ENCODE data around the gene ULBP2.
"Not testable (repeated sequence)": the region's sequence is repeated elsewhere in the genome, so short reads cannot be mapped to it uniquely, and the experiment has no call there.

Gene ULBP2

DNA sequence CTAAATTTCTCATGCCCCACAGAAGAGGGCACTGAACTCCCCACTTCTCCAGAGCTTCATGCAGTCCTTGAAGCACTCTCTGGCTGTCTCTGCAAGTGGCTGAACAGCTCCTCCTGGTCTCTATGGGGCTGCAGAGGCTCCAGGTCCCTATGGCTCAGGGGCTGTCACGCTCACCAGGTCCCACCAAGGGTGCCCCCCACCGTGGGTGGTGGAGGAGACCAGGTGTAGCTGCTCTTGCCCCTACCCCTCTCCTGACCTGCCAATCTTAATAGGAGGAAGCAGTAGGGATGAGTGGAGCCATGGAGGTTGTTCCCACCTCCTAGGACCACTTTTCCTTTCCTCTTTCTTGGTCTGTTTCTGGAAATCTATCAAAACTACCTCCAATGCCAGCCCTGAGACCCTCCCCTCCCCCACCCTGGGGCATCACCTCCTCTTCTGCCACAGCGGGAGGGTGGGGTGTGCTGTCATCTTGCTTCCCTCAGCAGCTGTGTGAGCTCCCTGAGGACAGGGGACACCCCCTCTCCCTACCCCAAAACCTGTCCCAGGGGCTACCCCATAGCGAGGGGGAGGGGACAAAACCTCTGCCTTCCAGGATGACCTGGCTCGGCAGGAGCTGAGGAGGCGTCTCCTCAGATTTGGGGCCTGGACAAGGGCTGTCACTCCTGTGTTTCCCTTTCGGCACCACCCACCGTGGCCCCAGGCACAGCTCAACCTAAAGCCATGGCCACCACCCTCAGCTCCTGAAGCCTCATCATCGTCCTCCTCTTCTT, 31.9 kb upstream of the ULBP2 start:
- DNase-seq = no peak

- no peak for DNase-seq
Measured at GRCh38 chr6:149910721-149911151, 31.1 kb upstream of the ULBP2 start.

DNA sequence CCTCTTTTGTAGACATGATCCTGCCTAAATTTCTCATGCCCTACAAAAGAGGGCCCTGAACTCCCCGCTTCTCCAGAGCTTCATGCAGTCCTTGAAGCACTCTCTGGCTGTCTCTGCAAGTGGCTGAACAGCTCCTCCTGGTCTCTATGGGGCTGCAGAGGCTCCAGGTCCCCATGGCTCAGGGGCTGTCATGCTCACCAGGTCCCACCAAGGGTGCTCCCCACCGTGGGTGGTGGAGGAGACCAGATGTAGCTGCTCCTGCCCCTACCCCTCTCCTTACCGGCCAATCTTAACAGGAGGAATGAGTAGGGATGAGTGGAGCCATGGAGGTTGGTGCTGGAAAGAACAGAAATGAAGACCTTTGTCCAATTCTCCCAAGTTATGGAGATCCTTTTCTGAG, 29.1 kb upstream of the ULBP2 start:
- DNase-seq = not testable (repeated sequence)

- no peak for DNase-seq
Measured at GRCh38 chr6:149913085-149913484, 28.7 kb upstream of the ULBP2 start.

- no peak for DNase-seq
Measured at GRCh38 chr6:149913540-149914240, 28.1 kb upstream of the ULBP2 start.

DNA sequence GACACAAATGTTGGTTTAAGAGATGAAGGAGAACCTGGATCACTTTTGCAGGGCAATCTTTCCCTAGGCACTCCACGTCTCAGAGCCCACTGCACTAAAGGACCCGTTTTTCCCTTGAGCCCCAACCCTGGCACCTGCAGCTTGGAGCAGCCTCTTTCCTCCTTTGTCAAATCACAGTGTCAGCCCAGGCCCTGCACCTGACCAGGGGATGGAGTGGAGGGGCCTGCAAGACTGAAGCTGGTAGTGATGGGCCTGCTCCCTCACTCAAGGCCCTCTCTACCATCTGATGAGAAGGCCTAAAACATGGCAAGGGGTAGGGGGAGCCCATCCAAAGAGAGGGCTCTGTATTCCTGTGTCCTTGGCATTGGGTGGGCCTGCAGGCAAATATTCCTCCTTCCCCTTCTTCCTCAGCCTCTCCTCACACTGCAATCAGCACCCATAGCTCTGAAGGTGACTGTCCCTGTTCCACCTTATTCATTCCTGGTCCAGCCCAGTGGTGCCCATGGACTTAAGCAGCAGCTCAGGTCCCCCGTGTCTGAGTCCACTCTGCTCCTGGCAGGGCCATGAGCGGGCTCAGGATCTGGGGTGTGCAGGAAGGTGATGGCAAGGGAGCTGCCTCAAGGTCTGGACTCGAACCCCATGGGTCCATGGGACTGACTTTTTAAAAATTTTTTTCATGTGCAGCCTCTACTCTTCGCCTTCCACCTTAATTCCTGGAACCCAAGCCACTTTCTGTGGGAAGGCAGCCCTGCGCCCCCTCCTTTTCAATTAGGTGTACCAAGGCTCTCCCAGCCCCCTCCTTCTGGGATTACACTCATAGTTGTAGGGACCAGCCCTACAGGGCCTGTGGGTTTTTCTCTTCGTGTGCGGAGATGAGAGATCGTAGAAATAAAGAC, 25.6 kb upstream of the ULBP2 start:
- DNase-seq = no peak

GRCh38 chr6:149917679-149918078, 24.1 kb upstream of the ULBP2 start:
- DNase-seq = no peak

DNA sequence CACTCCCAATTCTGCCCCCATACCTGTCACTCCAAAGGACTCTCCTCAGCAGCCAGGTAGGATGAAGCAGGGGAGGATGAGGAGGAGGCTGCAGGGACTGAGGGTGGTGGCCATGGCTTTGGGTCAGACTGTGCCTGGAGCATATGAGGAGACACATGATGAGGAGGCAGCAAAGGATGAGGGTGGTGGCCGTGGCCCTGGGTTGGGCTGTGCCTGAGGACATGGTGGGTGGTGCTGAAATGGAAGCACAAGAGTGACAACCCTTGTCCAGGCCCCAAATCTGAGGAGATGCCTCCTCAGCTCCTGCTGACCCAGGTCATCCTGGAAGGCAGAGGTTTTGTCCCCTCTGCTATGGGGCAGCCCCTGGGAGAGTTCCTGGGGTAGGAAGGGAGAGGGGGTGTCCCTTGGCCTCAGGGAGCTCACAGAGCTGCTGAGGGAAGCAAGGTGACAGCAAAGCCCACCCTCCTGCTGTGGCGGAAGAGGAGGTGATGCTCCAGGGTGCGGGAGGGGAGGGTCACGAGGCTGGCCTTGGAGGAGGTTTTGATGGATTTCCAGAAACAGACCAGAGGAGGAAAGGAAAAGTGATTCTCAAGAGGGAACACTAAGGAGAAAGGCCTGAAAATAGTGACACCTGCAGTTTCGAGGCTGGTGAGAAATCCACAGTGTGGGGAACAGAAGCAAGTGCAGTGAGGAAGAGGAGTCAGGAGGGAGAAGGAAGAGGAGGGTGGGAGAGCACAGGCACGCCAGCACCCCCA, 23.5 kb upstream of the ULBP2 start:
- DNase-seq = no peak

- DNase-seq = not testable (repeated sequence)
Measured at GRCh38 chr6:149919126-149919833, 22.5 kb upstream of the ULBP2 start.

DNA sequence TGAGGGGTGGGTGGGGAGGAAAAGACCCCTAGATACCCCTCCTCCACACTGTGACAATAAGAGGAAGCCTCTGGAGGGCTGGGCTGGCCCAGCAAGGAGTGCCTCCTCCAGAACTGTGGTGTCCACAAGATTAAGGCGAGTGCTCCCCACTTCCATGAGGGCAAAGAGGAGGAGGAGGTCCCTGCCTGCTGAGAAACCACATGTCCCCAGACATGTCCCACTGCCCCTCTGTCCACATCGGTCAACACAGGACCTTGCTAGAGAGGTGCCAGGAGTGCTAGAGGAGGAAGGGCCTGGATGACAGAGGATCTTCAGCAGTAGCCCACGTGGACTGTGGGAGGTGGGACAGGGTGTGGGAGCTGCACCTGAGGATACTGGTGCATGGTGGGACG, 22.0 kb upstream of the ULBP2 start:
- no peak for DNase-seq

DNA sequence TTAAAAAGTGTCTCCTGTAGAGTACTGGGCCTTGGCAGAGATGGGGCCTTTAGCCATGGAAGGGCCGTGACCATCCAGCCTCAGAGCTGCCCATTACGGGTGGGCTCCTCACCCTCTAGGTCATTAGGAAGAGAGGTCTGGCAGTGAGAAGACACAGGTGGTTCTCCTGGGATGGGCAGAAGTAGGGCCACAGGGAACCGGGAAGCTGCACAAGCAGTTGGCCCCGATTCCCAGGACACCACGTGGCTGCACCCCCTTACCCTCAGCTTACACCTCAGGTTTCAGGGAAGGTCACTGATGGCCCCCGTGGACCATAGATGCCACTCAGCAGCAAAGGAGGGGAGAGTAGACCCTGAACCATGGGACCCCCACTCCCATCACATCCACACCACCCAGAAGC, 20.5 kb upstream of the ULBP2 start:
- DNase-seq = no peak

- DNase-seq = not testable (repeated sequence)
Measured at GRCh38 chr6:149922091-149922490, 19.7 kb upstream of the ULBP2 start.

DNA sequence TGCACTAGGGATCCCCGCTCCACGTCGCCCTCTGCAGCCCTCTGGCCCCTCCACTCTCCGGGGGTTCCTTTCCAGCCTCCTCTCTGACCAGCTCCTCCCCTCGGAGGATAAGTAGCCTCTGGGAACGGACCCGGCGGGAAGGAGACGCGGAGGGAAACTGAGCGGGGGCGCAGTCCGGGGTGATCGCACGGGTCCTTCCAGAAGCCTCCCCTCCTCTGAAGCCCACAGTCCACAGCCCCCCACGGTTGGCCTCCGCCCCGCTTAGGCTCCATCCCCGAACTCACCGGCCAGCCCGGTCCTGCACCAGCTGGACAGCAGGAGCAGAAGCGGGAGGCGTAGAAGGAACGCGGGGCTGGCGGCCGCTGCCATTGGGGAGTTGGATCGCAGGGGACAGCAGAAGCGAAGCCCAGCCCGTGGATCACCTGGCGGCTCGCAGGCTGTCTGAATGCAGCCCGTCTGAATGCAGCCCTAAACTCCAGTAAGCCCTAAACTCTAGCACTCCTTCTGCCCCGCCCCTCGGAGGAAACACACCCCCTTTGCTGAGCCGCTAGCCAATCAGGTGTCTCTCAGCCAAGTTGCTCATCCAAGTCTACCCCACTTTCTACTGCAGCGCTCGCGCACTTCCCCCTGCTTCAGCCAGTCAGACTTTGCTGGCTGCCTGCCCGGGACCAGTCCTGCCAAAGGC, 19.0 kb upstream of the ULBP2 start, which contains the start of gene RAET1G:
RAET1G (minus strand) TSS at position 480 of the 685 bp plus-strand sequence; CDS start at position 369, 111 bp downstream.
- peak; percentile 82 for DNase-seq

DNA sequence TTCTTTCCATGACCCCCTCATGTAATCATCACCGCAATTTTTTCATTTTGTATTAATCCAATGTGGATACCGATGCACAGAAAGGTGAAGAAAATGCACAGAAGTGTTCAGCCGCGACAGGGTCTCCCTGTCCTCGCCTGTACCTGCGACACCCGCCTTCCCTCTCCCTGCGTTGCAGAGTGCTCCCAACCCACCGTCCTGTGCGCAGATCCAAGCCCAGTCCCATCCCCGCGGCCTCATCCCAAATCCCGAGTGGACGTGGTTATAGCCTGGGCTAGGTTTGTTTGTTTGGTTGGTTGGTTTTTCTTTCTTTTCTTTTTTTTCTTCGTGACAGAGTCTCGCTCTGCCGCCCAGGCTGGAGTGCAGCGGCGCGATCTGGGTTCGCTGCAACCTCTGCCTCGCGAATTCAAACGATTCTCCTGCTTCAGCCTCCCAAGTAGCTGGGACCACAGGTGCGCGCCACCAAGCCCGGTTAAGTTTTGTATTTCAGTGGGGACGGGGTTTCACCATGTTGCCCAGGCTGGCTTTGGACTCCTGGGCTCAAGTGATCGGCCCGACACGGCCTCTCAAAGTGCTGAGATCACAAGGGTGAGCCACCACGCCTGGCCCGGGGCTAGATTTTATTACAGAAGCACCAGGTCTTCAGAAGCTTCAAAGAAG, 18.4 kb upstream of the ULBP2 start:
- DNase-seq = no peak

DNA sequence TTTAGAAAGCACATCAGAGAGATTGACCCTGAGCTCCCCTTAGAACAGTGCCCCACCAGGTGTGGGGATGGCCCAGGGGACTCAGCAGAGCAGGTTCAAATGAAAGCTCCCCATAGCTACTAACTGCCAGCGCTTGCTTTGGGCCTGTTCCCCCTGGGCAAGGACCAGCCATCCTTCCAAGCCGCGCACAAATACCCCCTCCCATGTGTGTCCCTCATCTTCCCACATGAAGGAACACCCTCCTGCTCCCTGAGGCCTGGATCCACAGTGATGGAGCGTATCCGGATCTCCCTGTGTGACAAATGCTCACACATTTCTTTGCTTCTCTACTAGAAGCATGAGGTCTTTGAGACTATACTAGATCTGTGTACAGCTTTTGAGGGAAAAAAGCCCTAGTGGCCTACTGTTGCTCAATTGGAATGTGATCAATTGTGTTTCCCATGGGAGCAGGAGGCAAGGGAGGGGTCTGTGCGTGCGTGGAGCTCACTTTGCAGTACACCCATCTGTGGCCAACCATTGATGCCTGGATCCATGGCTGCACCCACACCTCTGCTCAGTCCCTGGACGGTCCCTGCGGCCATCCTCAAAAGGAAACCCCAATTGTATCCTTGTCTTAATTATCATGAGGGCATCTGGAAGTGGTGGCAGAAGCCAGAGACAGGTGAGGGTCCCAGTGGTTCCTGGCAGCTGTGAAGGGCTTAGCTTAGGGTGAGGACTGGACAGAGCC, 17.4 kb upstream of the ULBP2 start:
- DNase-seq = no peak

GRCh38 chr6:149924933-149925252, 16.9 kb upstream of the ULBP2 start:
- DNase-seq = no peak

DNA sequence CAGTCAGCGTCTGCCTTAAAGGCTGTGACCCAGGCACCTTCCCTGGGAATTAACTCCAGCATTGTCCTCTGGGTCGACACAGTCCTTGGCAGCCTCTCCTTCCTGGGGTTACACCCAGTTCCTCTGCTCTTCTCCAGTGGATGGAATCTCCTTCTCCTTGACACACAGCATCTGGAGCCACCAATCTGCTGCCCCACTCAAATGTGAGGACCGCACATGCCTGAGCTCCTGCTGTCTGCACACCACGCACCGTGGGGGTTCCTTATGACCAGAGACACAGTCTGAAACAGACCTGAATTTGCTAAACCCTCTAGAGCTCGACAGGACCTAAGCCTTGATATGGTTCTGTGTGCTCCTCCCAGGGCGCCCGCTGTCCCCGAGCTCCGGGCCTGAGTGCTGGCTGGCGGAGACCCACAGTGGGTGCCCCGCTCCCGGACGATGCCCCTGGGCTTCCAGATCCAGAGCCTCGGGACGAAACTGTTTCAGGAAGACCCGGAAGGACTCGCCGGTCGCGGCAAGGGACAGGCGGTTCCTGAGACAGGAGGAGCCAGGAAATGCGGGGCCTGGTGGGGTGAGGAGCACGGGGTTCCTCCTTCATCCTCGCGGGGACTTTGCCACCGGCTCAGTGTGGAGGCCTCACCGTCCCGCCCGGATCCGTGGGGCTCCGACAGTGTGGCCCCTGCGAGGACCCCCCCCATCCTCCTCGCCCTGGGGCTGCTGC, 16.4 kb upstream of the ULBP2 start:
- DNase-seq = peak; percentile 54

DNA sequence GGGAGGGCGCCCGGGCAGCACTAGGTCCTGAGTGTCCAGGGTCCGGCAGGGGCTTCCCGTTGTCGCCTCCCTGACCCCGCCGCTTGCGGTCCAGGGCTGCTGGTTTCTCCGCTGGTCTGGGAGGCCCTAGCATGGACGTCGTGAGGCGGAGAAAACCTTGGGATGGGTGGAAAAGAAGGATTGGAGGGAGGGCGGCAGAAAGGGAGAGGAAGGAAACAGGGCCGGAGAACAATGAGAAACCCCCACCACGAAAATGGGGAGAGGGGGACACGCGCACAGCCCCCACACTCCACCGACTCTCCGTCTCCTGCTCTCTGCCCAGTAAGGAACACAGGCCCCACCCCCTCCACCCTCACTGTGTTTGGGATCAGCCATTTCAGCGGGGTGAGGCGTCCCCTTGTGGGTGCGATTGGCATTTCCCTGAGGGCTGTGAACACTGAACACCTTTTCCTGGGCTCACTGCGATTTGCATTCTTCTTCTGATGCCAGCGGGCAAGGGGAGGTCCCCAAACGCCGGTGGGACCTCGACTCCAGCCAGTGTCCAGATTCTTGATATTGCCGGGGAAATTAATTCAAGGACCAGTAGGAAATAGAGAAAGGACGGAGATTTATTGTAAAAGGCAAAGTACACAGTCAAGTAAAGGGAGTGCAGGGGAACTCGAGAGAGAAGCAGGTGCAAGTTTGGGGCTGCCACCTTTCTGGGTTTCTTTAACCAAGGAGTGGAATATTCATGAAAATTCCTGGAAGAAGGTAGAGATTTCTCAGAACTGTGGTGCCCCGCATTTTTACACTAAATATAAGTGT, 15.6 kb upstream of the ULBP2 start:
- DNase-seq = peak; percentile 88

DNA sequence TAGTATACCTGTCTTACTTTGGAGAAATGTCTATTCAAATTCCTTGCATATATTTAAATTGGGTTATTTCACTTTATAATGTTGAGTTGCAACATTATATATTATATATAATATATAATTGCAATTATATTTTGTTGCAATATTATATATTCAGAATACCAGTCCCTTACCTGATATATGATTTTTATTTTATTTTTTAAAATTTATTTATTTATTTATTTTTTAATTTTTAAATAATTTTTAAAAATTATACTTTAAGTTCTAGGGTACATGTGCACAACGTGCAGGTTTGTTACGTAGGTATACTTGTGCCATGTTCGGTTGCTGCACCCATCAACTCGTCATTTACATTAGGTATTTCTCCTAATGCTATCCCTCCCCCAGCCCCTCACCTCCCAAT, 14.8 kb upstream of the ULBP2 start:
- DNase-seq = not testable (repeated sequence)

All from DMS53 (cell line).